ENCODE measurements around the gene SLC25A42. TPM values are rescaled to one million over a fixed set of nuclear protein-coding genes. Genes with fewer than 3 reads are reported as not detected.

SLC25A42 gene
- total and polyA plus RNA-seq, 2 of the 4 experiments (the other 2 are of a cell fraction) = 2.0 to 9.9 TPM

DNA sequence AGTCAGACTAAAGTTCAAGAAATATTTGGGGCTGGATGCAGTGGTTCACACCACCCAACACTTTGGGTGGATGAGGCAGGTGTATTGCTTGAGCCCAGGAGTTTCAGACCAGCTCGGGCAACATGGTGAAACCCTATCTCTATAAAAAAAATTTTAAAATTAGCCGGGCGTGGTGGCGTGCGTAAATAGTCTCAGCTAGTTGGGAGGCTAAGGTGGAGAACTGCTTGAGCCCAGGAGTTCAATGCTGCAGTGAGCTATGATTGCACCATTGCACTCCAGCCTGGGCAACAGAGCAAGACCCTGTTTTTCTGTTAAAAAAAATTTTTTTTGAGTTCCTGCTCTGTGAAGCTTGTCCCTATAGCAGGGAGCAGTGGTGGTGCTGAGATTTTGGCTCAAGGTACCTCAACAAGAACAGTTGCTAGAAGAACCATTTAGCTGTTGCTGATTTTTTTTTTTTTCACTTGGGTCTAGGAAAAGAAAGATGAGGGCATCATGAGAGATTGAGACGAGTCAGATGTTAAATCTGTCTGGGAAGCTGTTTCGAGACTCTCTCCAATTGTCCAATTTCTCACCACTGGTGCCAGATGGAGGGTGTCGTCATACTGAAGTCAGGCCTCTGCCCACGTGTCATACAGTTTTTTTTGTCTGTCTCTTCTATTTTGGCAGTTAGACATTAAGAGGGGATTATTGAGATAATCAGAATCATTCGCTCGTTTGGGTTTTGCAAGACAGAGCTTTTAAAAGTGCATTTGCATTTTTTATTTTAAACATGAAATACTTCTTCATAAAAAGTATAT, 3.7 kb downstream of the SLC25A42 start:
- no peak overlapping the region for H3K27ac ChIP-seq (ENCODE audit: insufficient read depth, low read length)
- TF ChIP-seq RCOR1 (IDR thresholded peaks at IDR 0.05; ENCODE audit: insufficient replicate concordance, low read length) (no peak), POLR2A (IDR thresholded peaks at IDR 0.05; ENCODE audit: low read depth, low read length) (no peak), SMC3 (IDR thresholded peaks at IDR 0.05; ENCODE audit: low read depth, low read length) (no peak), RAD21 (IDR thresholded peaks at IDR 0.05; ENCODE audit: low read length) (no peak), FOS (IDR thresholded peaks at IDR 0.05; ENCODE audit: low read depth, low read length) (no peak), CHD1 (IDR thresholded peaks at IDR 0.05; ENCODE audit: low read depth, low read length) (no peak), MXI1 (IDR thresholded peaks at IDR 0.05; ENCODE audit: borderline replicate concordance, low read depth, low read length) (no peak), NFE2L2 (IDR thresholded peaks at IDR 0.05; ENCODE audit: low read depth, low read length) (no peak), BHLHE40 (IDR thresholded peaks at IDR 0.05; ENCODE audit: low read depth, low read length) (no peak), MAFK (IDR thresholded peaks at IDR 0.05; ENCODE audit: low read depth, low read length) (no peak), RFX5 (IDR thresholded peaks at IDR 0.05; ENCODE audit: low read depth, low read length) (no peak), CEBPB (IDR thresholded peaks at IDR 0.05; ENCODE audit: low read depth, low read length) (no peak), MAZ (IDR thresholded peaks at IDR 0.05; ENCODE audit: borderline replicate concordance, low read depth, low read length) (no peak)
- TF ChIP-seq, protein P1, sequence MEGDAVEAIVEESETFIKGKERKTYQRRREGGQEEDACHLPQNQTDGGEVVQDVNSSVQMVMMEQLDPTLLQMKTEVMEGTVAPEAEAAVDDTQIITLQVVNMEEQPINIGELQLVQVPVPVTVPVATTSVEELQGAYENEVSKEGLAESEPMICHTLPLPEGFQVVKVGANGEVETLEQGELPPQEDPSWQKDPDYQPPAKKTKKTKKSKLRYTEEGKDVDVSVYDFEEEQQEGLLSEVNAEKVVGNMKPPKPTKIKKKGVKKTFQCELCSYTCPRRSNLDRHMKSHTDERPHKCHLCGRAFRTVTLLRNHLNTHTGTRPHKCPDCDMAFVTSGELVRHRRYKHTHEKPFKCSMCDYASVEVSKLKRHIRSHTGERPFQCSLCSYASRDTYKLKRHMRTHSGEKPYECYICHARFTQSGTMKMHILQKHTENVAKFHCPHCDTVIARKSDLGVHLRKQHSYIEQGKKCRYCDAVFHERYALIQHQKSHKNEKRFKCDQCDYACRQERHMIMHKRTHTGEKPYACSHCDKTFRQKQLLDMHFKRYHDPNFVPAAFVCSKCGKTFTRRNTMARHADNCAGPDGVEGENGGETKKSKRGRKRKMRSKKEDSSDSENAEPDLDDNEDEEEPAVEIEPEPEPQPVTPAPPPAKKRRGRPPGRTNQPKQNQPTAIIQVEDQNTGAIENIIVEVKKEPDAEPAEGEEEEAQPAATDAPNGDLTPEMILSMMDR (conservative IDR thresholded peaks at IDR 0.05; ENCODE audit: low read depth, low read length) = no peak
- TF ChIP-seq, protein P2, sequence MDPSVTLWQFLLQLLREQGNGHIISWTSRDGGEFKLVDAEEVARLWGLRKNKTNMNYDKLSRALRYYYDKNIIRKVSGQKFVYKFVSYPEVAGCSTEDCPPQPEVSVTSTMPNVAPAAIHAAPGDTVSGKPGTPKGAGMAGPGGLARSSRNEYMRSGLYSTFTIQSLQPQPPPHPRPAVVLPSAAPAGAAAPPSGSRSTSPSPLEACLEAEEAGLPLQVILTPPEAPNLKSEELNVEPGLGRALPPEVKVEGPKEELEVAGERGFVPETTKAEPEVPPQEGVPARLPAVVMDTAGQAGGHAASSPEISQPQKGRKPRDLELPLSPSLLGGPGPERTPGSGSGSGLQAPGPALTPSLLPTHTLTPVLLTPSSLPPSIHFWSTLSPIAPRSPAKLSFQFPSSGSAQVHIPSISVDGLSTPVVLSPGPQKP (IDR thresholded peaks at IDR 0.05; ENCODE audit: borderline replicate concordance, low read depth, low read length) = no peak

More for the DNA sequence above, 3.7 kb downstream of the SLC25A42 start:
- H2AK9ac ChIP-seq (replicated peaks; ENCODE audit: low read depth, low read length, poor library complexity) = no peak overlapping the region
- peaks cover 8% of the 10 kb centered on the region for H3K4me1 ChIP-seq (ENCODE audit: control insufficient read depth, insufficient read depth, low read length)
- H4K91ac ChIP-seq (ENCODE audit: insufficient read depth, low read depth, low read length) = no peak overlapping the region
- DNase-seq = no peak
- WGBS, 2 experiments (ENCODE audit: extremely low coverage in 2 of 2, insufficient read length in 1 of 2) = no CpG with 5 or more reads among the region's 11 CpGs
- H3K4me3 ChIP-seq (ENCODE audit: insufficient read depth, low read depth, low read length) = no peak overlapping the region
- H3K9me1 ChIP-seq (ENCODE audit: insufficient read depth, low read length) = peaks cover 8% of the 10 kb centered on the region
- no peak overlapping the region for H3K14ac ChIP-seq (replicated peaks; ENCODE audit: low read depth, low read length)
- no peak overlapping the region for H2BK20ac ChIP-seq (ENCODE audit: low read depth, low read length)
- H3K9me3 ChIP-seq (ENCODE audit: control insufficient read depth, insufficient read depth, low read length) = no peaks in the 10 kb centered on the region
- H3K4me2 ChIP-seq (ENCODE audit: low read depth, low read length) = no peak overlapping the region
- H3K27me3 ChIP-seq (ENCODE audit: control insufficient read depth, insufficient read depth, low read length) = no peaks in the 10 kb centered on the region
- H2BK120ac ChIP-seq (ENCODE audit: low read depth, low read length) = no peak overlapping the region
- peaks cover 11 to 31% of the 10 kb centered on the region in 2 experiments; a peak in 3 of 4 replicates for H3K79me1 ChIP-seq (ENCODE audit: low read depth in 1 of 2, low read length in 2 of 2)
- no peak overlapping the region for H3K18ac ChIP-seq (ENCODE audit: low read depth, low read length)
- H2BK15ac ChIP-seq (ENCODE audit: low read depth, low read length) = no peak overlapping the region
- ChIA-PET POLR2A (ENCODE audit: unreplicated experiment) (no interaction called here), CTCF (no interaction called here)
- no peak overlapping the region for H3K56ac ChIP-seq (ENCODE audit: extremely low read depth, insufficient read depth, low read length)
- no peak overlapping the region for H2AK5ac ChIP-seq (ENCODE audit: low read depth, low read length)
- peaks cover 2% of the 10 kb centered on the region; the same call in 1 of the 2 replicates for H4K20me1 ChIP-seq (ENCODE audit: insufficient read depth, low read length)
- BruUV-seq (replicated peaks) = no TSS peak
- intact Hi-C loops (cut with micrococcal nuclease) (loop anchor here (10.0 kb wide), 1 partner anchor 107 kb away; the partner anchor contains the start of gene MEF2B), in situ Hi-C loops (cut with MboI; ENCODE audit: low sequenced_read_pairs) (no loop called here), dilution Hi-C loops (cut with HindIII; ENCODE audit: low sequenced_read_pairs, unreplicated experiment) (no loop called here)
- no peak overlapping the region for H3K23ac ChIP-seq (ENCODE audit: low read depth, low read length)
- no peaks in the 10 kb centered on the region for H3K36me3 ChIP-seq (ENCODE audit: control insufficient read depth, insufficient read depth, low read length)
- no peak overlapping the region for H2BK5ac ChIP-seq (ENCODE audit: low read depth, low read length, poor library complexity, severe bottlenecking)
- ATAC-seq (ENCODE audit: low read depth) = no peak
- no peak overlapping the region for H4K5ac ChIP-seq (ENCODE audit: low read depth, low read length)
- H4K8ac ChIP-seq (ENCODE audit: low read depth in 2 of 2, low read length in 2 of 2) = no peak overlapping the region
- no peak overlapping the region for H2AFZ ChIP-seq (replicated peaks; ENCODE audit: low read length, poor library complexity)
- H3K4ac ChIP-seq (ENCODE audit: low read depth, low read length) = no peak overlapping the region
- H3K9ac ChIP-seq (ENCODE audit: low read depth, low read length) = no peak overlapping the region
